ENCODE results near the gene INKA1.
A peak's percentile ranks its signal among the peaks of the same experiment; 100 is the strongest.

Gene INKA1

DNA sequence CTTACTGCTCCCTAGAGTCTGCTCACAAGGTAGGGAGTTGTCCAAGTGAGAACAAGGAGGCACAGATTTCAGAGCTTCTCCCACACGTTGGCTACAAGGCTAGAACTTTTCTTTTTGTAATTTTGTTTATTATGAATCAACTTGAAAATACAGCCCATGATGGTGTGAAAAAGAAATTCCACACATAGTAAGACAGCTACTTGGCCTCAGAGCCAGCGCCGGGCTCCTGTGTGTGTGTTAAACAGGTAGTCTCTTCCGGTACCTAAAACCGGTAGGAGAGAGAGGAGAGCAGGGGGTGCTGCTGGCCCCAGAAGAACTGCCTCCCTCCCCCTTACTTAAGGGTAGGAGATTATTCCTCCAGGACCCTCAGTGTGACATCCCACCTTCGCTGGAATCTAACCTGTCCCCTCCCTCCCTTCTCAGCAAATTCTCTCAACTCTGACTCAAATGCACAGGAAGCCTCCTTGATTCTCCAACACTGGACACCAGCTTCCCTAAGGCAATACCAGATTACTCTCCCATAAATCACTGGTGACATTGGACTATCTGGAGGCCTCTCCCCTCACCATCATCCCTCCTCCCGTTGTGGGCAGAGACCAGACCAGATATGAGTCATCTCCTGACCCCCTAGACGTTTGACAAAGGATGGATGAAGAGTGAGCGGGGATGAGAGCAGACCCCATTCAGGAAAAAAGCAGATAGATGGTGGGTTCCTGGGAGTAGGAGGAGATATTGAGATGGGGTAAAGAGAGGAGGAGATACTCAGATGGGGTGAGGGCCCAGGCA is 12.2 kb upstream of the INKA1 start:
- Histone ChIP-seq H3K4me1 (ENCODE audit: control insufficient read depth, insufficient read depth, low read length) (peaks cover 11% of the 10 kb centered on the region), H3K9ac (ENCODE audit: low read length) (no peak overlapping the region), H3K27me3 (ENCODE audit: control insufficient read depth, insufficient read depth, low read length) (peaks cover 6% of the 10 kb centered on the region), H3K9me3 (ENCODE audit: control insufficient read depth, low read length) (no peaks in the 10 kb centered on the region), H3K4me3 (ENCODE audit: low read length) (no peak overlapping the region), H3K36me3 (ENCODE audit: control insufficient read depth, insufficient read depth, low read length) (no peaks in the 10 kb centered on the region)

DNA sequence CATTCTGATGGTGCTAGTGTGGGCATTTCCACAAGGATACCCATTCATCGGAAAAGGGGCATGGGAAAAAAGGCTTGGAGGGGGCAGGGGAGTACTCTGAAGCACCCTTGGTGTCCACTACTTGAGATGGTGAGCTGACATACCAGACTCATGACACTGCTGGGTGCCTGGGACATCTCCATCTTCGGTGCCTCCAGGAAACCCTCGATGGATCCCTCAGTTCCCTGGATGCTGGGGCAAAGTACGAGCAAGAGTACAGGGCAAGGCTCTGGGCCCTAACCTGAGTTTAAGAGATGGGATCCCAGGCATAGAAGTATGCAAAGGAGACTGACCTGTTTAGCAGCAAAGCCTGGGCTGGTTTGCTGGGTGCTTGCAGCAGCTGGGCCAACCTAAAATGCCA is 11.5 kb upstream of the INKA1 start:
- H3K36me3 ChIP-seq (ENCODE audit: control insufficient read depth, insufficient read depth, low read length): no peaks in the 10 kb centered on the region
- H3K4me3 ChIP-seq (ENCODE audit: low read length): no peak overlapping the region
- H3K4me1 ChIP-seq (ENCODE audit: control insufficient read depth, insufficient read depth, low read length): peaks cover 11% of the 10 kb centered on the region
- H3K9me3 ChIP-seq (ENCODE audit: control insufficient read depth, low read length): no peaks in the 10 kb centered on the region
- peaks cover 6% of the 10 kb centered on the region for H3K27me3 ChIP-seq (ENCODE audit: control insufficient read depth, insufficient read depth, low read length)
- H3K9ac ChIP-seq (ENCODE audit: low read length): no peak overlapping the region

DNA sequence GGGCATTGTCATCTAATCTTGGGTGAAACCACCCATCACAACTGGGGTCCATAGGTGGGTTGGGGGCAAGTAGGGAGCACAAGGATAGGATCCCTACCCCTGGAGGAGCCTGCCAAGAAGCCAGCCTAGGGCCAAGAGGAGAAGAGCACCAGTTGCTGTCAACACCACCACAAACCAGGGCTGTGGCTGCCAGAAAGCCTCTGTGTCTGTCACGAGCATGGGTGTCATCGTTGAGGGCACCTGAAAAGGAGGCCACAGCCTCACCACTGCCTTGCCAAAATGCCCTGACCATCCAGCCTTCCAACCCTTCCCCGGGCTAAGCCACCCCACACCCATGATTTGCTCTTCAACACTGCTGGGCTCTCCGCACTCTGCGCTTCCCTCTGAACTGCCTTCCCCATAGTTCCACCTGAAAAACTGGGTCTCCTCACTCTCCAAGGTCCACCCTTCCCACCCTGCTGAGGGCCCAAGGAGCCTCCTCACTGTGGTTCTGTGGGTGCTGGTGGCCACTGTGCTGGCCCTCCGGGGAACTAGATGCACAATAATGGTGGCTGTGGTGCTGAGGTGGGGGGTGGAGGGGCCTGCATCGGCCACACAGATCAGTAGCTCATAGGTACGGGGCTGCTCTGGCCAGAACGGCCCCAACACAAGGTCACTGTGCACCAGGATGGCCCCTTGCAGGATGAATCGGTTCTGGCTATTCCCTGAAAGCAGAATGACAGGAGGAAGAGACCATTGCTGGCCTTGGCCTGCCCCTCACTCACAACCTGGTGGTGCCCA is 10.5 kb upstream of the INKA1 start:
- Histone ChIP-seq H3K9me3 (ENCODE audit: control insufficient read depth, low read length) (no peaks in the 10 kb centered on the region), H3K4me3 (ENCODE audit: low read length) (no peak overlapping the region), H3K4me1 (ENCODE audit: control insufficient read depth, insufficient read depth, low read length) (peaks cover under 1% of the 10 kb centered on the region), H3K9ac (ENCODE audit: low read length) (no peak overlapping the region), H3K36me3 (ENCODE audit: control insufficient read depth, insufficient read depth, low read length) (no peaks in the 10 kb centered on the region), H3K27me3 (ENCODE audit: control insufficient read depth, insufficient read depth, low read length) (peaks cover 6% of the 10 kb centered on the region)

DNA sequence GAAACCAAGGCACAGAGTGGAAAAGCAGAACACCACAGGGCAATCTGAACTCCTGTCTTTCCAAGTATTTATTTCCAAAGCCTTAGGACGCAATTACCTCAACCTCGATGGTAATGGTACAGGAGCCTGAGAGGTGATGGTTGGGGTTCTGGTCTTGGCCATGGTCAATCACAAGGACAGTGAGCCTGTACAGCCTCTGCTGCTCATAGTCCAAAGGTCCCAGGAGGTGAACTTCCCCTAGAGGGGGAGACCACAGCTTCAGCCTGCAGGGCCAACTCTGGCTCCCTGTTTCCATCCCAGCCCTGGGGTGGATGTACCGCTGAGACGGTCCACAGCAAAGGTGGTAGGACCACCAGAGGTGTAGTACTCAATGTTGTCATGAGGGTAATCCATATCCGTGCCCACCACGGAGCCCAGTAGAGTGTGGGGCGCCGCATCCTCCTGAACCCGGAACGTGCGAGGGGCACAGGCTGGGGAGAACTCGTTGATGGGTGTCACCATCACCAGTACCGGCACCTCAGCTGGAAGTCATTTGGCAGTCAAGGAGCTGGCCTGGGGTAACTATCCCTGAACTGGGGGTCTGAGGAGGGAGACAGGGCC is 9.5 kb upstream of the INKA1 start:
- Histone ChIP-seq H3K9ac (ENCODE audit: low read length) (no peak overlapping the region), H3K4me1 (ENCODE audit: control insufficient read depth, insufficient read depth, low read length) (no peaks in the 10 kb centered on the region), H3K9me3 (ENCODE audit: control insufficient read depth, low read length) (no peaks in the 10 kb centered on the region), H3K36me3 (ENCODE audit: control insufficient read depth, insufficient read depth, low read length) (no peaks in the 10 kb centered on the region), H3K4me3 (ENCODE audit: low read length) (no peak overlapping the region), H3K27me3 (ENCODE audit: control insufficient read depth, insufficient read depth, low read length) (peaks cover 6% of the 10 kb centered on the region)

DNA sequence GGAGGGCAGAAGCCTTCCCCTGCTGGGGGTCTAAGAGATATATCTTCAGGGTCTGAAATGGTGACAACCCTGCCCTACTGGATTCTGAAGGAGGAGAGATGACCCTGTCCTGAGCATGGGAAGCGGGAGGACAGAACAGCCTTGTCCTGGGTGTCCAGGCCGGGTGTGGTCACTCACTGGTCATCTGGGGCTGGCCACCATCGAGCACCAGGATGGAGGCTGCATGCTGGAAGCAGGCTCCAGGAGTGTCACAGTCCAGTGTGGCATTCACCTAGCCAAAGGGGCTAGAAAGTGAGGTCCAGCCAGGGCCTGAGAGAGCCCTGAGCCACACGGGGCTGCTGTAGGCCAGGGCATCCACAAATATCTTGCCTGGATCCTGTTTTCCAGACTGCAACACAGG is 8.6 kb upstream of the INKA1 start:
- H3K27me3 ChIP-seq (ENCODE audit: control insufficient read depth, insufficient read depth, low read length): peaks cover 6% of the 10 kb centered on the region
- H3K4me1 ChIP-seq (ENCODE audit: control insufficient read depth, insufficient read depth, low read length): peaks cover 7% of the 10 kb centered on the region

DNA sequence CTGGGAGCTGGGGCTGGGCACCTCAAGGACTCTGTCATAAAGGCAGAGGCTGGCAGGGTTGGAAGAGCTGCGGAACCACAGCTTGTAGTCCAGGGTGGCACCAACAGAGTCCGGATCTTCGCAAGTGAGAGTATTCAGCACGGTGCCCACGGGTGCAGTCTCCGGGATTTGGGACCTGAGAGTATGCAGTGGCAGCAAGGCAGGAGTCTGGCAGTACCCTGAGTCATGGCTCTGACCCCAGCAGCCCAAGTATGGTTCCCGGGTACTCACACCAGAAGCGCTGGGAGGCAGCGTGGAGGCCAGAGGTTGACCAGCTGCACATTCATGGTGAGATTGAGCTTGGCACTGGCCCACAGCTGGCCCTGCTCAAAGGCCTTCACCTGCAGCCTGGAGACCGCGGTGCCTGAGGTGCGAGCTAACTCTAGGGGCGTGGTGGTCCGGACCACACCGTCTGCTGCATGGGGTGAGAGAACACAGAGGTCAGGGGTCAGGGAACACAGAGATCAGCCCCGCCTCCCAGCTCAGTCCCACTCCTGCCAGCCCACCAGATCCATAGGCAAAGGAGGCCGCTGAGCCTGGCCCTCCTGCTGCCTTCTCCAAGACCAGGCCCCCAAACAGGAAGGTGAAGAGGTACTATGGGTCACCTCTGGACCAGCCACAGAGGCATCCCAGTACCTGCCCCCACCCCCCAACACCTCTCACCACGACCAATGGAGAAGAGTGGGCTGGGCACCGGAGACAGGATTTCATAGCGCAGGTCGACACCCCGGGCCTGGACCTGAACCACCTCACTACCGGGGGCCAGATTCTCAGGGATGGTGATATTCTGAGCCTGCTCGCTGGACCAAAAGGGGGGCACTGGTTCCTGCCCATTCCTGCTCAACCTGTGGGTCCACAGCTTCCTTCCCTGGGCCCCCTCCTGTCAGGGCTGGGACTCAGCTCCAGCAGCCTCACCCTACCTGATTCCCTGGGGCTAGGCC is 7.8 kb upstream of the INKA1 start:
- Histone ChIP-seq H3K36me3 (ENCODE audit: control insufficient read depth, insufficient read depth, low read length) (no peaks in the 10 kb centered on the region), H3K27me3 (ENCODE audit: control insufficient read depth, insufficient read depth, low read length) (peaks cover 6% of the 10 kb centered on the region), H3K9ac (ENCODE audit: low read length) (no peak overlapping the region), H3K9me3 (ENCODE audit: control insufficient read depth, low read length) (no peaks in the 10 kb centered on the region), H3K4me1 (ENCODE audit: control insufficient read depth, insufficient read depth, low read length) (peaks cover 14% of the 10 kb centered on the region), H3K4me3 (ENCODE audit: low read length) (no peak overlapping the region)

More for the DNA sequence above, 8.6 kb upstream of the INKA1 start:
- Histone ChIP-seq H3K9me3 (ENCODE audit: control insufficient read depth, low read length) (no peaks in the 10 kb centered on the region), H3K4me3 (ENCODE audit: low read length) (no peak overlapping the region), H3K9ac (ENCODE audit: low read length) (no peak overlapping the region), H3K36me3 (ENCODE audit: control insufficient read depth, insufficient read depth, low read length) (no peaks in the 10 kb centered on the region)

DNA sequence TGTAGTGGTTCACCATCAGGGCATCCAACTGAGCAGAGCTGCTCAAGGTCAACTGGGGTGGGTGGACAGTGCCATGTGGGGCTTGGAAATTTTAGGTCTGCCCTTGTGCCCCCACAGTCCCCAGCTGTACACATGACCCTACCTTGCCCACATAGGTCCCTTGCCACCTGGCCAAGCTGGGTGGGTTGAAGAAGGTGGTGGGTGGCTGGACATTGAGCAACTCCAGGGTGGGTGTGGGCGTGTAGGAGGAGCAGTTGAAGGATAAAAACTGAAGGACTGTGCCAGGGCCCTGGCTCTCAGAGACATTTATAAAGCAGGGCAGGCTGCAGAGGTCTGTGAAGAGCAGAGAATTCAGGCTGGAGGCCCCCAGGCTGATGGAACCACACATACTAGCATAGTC is 4.0 kb upstream of the INKA1 start:
- Histone ChIP-seq H3K27me3 (ENCODE audit: control insufficient read depth, insufficient read depth, low read length) (peaks cover 4% of the 10 kb centered on the region), H3K36me3 (ENCODE audit: control insufficient read depth, insufficient read depth, low read length) (no peaks in the 10 kb centered on the region), H3K4me3 (ENCODE audit: low read length) (no peak overlapping the region), H3K9ac (ENCODE audit: low read length) (no peak overlapping the region), H3K4me1 (ENCODE audit: control insufficient read depth, insufficient read depth, low read length) (peaks cover 24% of the 10 kb centered on the region), H3K9me3 (ENCODE audit: control insufficient read depth, low read length) (no peaks in the 10 kb centered on the region)

DNA sequence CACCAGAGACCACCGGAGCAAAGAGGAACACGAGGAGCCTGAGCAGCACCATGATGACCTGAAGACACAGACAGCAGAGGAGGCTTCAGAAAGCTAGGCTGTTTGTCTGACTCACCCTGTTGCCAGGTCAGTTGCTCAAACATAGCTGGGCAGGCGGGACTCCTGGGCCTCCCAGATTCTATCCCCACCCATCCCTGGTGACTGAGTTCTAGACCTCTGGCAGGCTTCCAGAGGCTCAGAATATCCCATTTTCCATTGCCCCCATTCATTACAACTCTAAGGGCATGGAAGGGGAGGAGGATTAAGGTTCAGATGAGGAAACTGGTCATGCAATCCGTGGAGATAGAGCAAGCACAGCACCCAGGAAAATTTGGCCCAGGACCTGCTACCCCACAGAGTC is 3.3 kb upstream of the INKA1 start, which contains the start of gene CDHR4:
TSS of gene CDHR4 (minus strand) at position 113 of the 400 bp plus-strand sequence. CDS start at position 52, 61 bp downstream.
- peaks cover 31% of the 10 kb centered on the region for H3K4me1 ChIP-seq (ENCODE audit: control insufficient read depth, insufficient read depth, low read length)
- H3K27me3 ChIP-seq (ENCODE audit: control insufficient read depth, insufficient read depth, low read length): peaks cover 7% of the 10 kb centered on the region
- H3K9ac ChIP-seq (ENCODE audit: low read length): no peak within 1 kb of the TSS
- no peaks in the 10 kb centered on the region for H3K36me3 ChIP-seq (ENCODE audit: control insufficient read depth, insufficient read depth, low read length)
- H3K4me3 ChIP-seq (ENCODE audit: low read length): no peak within 1 kb of the TSS
- H3K9me3 ChIP-seq (ENCODE audit: control insufficient read depth, low read length): no peaks in the 10 kb centered on the region

DNA sequence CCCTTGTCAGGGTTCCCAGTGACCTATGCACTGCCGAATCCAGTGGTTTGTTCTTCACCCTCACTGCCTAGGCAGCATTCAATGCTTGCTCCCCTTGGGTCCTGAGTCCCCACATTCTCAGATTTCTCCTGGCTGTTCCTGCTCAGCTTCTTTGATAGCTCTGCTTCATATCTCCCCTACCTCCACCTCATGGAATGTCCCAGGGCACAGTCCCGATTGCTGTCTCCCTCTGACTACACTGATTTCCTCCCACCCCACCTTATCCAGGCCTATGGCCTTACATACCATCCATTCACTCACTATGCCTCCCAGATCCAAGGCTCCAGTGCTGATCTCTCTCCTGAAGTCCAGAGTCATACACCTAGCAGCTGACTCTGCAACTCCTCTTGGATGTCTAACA is 1.9 kb upstream of the INKA1 start:
- no peaks in the 10 kb centered on the region for H3K36me3 ChIP-seq (ENCODE audit: control insufficient read depth, insufficient read depth, low read length)
- H3K27me3 ChIP-seq (ENCODE audit: control insufficient read depth, insufficient read depth, low read length): peaks cover 7% of the 10 kb centered on the region
- no peaks in the 10 kb centered on the region for H3K9me3 ChIP-seq (ENCODE audit: control insufficient read depth, low read length)
- peaks cover 44% of the 10 kb centered on the region for H3K4me1 ChIP-seq (ENCODE audit: control insufficient read depth, insufficient read depth, low read length)
- H3K9ac ChIP-seq (ENCODE audit: low read length): no peak overlapping the region
- H3K4me3 ChIP-seq (ENCODE audit: low read length): no peak overlapping the region

DNA sequence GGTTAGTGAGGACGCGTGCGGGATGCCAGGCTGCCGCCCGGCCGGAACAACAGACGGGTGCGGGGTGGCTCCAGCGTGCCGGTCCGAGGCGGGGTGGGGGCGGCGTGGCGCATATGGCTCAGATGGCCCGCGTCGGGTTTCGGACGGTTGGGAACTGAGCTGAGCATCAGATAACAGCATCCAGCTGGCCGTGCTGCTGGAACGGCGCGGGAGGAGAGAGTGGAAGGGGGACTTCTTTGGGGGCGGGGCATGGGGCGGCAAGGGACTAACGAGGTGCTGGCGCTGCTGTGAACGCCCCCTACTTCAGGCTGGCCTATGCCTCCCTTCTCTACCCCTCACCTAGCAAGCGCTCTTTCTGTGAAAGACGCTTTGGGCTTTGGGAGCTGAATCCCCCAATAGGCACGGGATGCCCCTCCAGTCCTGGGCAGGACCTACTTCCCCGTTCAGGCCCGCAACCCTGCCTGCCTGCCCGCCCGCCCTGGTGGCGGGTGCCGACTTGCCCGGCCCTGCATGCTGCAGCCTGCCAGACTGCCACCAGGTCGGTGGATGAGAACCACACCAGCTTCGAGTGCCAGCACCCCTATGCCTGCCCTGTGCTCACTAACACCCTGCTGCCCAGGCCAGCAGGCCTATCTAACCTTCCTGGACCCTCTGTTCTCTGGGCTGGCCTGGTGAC is 542 bp downstream of the INKA1 start:
- H3K4me3 ChIP-seq (ENCODE audit: low read length): peak overlapping the region; percentile 18
- peaks cover 7% of the 10 kb centered on the region for H3K27me3 ChIP-seq (ENCODE audit: control insufficient read depth, insufficient read depth, low read length)
- H3K36me3 ChIP-seq (ENCODE audit: control insufficient read depth, insufficient read depth, low read length): no peaks in the 10 kb centered on the region
- H3K9ac ChIP-seq (ENCODE audit: low read length): peak overlapping the region; percentile 54
- H3K4me1 ChIP-seq (ENCODE audit: control insufficient read depth, insufficient read depth, low read length): peaks cover 47% of the 10 kb centered on the region
- H3K9me3 ChIP-seq (ENCODE audit: control insufficient read depth, low read length): no peaks in the 10 kb centered on the region
